HG03469 (cell line): ENCODE measurements around the gene GTF3C4.
"Not testable (repeated sequence)": the region's sequence is repeated elsewhere in the genome, so short reads cannot be mapped to it uniquely, and the experiment has no call there.

Experiments
- ATAC-seq: cut with Tn5 transposase; IDR thresholded peaks from one replicate; pipeline ENCODE4 v1.9.1; 2021; ENCODE audit warnings: mild to moderate bottlenecking, moderate library complexity, moderate number of reproducible peaks; ENCODE audit not compliant: unreplicated experiment

Gene GTF3C4

GRCh38 chr9:132698989-132699388, 28.7 kb downstream of the GTF3C4 start:
- ATAC-seq = no peak

DNA sequence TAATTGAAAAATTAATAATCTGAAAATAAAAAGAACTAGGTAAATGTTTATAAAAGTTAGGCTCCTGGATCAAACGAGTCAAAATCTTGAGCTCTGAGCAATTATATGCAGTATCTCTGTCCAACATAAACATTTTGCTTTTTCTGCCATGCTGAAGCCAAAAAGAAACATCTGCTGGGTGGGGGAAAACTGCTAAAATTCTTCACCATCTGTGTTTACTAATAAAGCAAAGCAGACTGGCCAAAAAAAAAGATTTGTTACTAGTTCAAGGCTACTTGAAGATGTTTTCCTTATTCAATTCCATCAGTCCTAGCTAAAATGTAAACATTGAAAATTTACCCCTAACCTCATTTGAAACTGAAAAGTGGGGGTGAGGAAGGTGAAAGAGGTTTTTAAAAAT, 29.7 kb downstream of the GTF3C4 start:
- ATAC-seq = no peak

DNA sequence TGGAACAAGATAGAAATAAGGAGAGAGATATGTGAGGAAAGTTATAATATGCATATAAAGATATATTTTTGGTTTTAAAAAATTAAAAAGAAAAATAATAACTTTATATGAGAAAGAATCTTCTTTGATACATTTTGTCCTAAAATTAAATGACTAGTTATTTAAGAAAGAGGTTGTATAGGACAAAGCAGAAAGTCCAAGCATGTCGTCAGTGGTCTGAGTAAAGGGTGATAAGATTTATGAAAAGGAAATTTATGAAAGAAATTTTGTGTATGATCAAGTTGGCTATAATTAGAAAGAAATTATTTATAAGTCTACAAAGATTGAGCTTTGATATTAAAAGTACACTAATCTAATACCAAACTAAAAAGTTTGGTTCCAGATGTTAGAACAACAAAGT, 32.0 kb downstream of the GTF3C4 start:
- ATAC-seq = no peak

- no peak for ATAC-seq
Measured at GRCh38 chr9:132703336-132703735, 33.1 kb downstream of the GTF3C4 start.

GRCh38 chr9:132708239-132708638, 38.0 kb downstream of the GTF3C4 start:
- ATAC-seq = no peak

- no peak for ATAC-seq
Measured at GRCh38 chr9:132708769-132709430, 38.6 kb downstream of the GTF3C4 start.

GRCh38 chr9:132710333-132710732, 40.1 kb downstream of the GTF3C4 start:
- no peak for ATAC-seq

DNA sequence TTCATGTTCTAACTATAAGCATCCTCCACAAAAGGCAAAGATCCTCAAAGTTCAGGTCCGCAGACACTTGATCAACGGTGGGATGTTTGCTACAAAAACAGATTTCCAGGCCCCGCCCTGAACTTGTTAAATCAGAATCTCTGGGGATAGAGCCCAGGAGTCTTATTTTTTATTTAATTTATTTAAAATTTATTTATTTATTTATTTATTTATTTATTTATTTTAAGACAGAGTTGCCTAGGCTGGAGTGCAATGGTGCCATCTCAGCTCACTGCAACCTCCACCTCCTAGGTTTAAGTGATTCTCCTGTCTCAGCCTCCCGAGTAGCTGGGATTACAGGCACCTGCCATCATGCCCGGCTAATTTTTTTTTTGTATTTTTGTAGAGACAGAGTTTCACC, 40.9 kb downstream of the GTF3C4 start:
- ATAC-seq = not testable (repeated sequence)

DNA sequence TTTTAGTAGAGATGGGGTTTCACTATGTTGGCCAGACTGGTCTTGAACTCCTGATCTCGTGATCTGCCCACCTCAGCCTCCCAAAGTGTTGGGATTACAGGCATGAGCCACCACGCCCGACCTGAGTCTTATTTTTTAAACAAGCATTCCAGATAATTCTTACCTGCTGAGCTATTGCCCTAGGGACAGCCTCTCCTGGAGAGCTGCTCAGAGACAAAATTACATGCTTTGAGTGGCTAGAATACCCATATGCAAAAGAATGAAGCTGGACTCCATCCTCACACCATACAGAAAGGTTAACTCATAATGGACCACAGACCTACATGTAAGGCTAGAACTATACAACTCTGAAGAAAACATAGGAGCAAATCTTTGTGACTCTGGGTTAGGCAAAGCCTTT, 41.6 kb downstream of the GTF3C4 start:
- ATAC-seq = no peak

GRCh38 chr9:132712753-132713152, 42.5 kb downstream of the GTF3C4 start:
- ATAC-seq = no peak

DNA sequence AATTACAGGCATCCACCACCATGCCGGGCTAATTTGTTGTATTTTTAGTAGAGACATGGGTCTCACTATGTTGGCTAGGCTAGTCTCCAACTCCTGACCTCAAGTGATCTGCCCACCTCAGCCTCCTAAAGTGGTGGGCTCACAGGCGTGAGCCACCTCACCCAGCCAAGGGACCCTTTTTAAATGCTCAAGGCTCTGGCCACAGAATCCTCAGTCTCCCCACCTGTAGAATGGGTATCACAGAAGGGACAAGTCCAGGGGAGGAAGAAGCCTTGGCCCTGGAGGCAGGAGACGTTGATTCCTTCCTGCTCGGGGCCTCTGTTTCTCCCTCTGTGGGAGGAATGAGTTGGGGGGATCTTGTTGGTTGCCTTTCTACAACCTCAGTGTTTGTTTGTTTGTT, 45.7 kb downstream of the GTF3C4 start:
- no peak for ATAC-seq

DNA sequence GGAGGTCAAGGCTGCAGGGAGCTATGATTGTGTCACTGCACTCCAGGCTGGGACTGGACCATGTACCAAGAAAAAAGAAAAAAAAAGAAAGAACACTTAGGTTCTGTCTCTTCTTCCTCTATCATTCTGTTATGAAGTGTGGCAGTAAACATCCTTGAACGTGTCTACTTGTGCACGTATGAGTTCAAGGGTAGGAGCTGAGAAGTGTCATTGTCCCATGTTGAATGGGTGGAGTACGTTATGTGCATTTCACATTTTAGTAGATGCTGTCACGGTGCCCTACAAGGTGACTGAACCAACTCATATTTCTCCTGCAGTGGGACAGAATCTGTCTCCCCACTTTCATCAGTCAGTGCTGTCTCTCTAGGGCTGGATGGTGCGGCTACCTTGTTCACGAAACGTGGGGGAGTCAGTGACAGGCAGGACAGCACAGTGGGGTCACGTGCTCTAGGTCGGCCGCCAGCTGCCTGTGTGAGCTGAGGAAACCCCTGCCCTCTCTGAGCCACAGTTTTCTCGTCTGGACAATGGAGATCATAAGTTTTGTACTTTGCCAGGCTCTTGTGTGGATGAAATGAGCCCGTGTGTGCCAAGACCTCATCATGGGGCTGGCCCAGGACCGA, 47.2 kb downstream of the GTF3C4 start:
- no peak for ATAC-seq

DNA sequence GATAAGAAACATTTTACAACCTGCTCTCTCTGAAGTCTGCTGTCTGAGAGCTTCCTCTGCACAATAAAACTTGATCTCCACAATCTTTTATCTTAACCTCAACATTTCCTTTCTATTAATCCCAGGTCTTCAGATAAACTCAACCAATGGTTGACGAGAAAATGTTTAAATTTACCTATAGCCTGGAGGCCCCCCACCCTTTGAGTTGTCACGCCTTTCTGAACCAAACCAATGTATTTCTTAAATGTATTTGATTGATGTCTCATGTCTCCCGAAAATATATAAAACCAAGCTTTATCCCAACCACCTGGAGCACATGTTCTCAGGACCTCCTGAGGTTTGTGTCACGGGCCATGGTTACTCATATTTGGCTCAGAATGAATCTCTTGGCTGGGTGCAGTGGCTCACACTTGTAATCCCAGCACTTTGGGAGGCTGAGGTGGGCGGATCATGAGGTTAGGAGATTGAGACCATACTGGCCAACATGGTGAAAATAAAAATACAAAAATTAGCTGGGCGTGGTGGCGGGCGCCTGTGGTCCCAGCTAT, 48.2 kb downstream of the GTF3C4 start:
- not testable (repeated sequence) for ATAC-seq

- no peak for ATAC-seq
Measured at GRCh38 chr9:132721661-132722060, 51.4 kb downstream of the GTF3C4 start.

DNA sequence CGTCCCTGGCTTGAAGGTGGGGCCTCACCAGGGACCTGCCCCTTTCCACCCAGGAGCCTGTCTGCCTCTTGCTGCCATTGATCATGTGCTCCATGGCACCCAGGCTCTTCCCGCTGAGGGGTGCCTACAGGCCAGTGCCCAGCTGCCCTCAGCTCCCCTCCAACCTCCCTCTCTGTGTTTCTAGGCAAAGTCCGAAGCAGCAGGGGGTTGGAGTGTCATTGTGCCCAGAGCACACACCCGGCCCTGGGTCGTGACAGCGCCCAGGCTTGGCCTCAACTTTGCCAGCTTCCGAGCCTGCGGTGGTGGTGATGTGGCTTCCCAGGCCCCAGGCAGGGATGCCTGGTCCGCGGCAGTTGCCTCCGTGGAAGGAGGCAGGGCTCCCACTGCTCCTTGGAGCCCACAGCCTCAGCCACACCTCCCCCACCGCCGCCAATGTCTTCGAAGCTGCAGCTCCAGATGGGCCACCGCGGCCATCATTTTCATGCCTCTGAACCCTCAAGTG, 52.4 kb downstream of the GTF3C4 start:
- no peak for ATAC-seq

DNA sequence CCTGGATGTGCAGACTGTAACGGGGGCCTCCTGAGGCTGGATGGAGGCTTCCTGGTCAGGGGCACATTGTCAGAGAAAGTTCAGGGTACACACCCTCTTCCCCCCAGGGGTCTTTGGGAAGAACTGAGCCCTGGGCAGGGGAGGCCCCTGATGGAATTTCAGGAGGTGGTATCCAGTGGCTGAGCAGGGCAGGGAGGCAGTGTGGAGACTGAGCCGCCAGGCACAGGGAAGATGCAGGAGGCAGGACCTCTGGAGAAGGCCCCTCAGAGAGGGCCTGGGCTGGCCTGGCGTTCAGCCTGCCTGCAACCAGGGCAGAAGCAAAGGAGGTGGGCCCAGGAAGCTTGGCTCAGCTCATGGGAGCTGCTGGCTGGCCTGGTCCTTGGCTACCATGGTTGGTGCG, 53.5 kb downstream of the GTF3C4 start:
- no peak for ATAC-seq

DNA sequence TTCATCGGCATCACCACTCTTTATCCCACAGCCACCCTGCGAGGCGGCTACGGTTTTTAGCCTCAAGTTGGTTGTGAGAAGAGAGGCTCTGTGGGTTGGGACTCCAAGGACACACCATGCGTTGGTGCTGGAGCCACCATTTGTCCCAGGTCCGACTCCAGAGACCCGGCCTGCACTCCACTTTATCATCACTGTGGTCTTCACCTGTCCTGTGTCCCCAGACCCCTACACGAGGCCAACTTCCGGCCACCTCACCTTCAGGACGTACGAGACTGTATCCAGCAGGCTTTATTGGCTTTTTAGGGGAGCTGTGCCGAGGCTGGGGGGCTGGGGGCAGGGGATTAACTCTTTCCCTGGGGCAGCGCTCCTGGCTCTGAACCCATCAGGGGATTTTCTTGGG, 55.0 kb downstream of the GTF3C4 start:
- ATAC-seq = no peak

GRCh38 chr9:132726576-132727130, 56.4 kb downstream of the GTF3C4 start:
- no peak for ATAC-seq

DNA sequence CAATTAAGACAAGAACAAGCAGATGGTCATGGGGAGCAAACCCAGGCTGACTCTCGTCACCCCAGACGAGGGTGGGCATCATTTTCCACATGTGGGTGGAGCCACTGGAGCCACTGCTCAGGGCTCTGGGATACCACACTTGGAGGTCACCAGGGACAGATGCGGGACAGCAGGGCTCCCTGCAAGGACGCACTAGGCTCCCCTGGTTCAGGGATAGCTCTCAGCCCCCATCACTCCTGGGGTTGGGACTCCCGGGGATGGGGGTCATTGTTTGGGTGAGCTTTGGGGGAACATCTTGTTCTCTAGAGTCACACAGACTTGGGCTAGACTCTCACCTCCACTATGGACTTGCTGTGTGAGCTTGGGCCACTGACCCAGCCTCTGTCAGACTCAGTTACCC, 57.8 kb downstream of the GTF3C4 start:
- no peak for ATAC-seq

GRCh38 chr9:132728497-132728896, 58.2 kb downstream of the GTF3C4 start:
- ATAC-seq = no peak

DNA sequence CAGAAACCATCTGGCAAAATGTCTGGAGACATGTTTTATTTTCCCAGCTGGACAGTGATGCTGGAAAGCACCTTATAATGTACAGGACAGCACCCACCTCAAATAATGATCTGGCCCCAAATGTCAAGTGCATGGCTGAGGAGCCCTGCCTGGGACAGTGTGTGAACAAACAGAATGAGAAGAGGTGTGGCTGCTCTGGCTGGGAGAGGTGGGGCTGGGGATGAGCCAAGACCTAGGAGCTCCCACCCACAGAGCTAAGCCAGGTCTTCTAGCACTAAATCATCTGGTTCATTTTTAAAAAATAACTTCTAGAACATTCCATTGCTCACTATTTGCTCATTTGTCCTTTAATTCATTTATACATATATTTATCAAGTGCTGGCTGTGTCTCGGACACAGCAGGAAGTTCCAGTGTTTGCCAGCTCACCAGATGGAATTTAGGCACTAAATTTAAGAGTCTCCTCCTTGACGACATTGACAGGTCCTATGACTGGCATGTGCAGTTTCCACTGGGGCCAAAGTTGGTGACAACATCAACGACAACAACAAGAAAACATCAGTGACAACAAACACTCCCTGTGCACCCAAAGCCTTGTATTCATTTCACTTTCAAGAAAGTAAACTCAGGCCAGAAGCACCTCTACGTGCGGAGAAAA, 59.1 kb downstream of the GTF3C4 start:
- no peak for ATAC-seq
